GM18873 (cell line): ENCODE measurements around the gene ARPC4.

Experiments used
- ATAC-seq: cut with Tn5 transposase; IDR thresholded peaks from one replicate; pipeline ENCODE4 v1.9.1; 2021; ENCODE audit warnings: mild to moderate bottlenecking, moderate library complexity, moderate number of reproducible peaks; ENCODE audit not compliant: unreplicated experiment, low FRiP score

ARPC4 gene

DNA sequence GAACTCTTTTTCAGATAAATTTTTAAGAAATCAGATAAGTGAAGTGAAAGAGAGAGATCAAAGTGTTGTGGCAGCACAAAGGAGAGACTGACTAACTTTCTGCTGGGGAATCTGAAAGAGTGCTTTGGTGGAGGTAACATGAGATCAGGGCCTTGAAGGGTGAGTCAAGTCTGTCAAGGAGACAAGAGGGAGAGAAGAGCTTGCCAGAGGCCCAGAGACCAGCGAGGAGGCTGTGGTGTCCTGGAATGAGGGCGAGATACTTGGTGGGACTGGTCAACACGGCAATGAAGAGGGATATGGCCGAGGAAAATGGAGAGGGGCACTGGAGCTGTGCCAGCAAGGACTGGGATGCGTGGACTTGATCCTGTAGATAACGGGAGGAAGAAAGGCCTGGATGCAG lies 5.2 kb upstream of the ARPC4 start:
- no peak for ATAC-seq

DNA sequence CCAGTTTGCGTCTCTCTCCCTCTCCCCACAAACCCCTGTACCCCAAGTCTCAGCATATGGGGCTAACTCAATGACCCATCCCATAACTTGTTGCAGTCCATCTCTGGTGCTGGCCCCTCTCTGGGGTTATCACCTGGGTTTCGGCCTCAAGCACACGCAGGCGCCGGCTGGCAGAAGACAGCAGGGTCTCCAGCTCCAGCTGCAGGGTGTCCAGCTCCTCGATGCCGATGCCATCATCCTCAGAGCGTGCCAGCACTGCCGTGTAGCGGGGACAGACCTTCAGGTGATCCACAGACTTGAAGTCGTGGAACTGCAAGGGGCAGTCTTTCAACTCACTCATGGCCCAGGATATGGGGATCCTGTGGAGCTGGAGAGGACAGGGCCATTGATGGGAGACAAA lies 1.8 kb upstream of the ARPC4 start:
- ATAC-seq, result no peak

DNA sequence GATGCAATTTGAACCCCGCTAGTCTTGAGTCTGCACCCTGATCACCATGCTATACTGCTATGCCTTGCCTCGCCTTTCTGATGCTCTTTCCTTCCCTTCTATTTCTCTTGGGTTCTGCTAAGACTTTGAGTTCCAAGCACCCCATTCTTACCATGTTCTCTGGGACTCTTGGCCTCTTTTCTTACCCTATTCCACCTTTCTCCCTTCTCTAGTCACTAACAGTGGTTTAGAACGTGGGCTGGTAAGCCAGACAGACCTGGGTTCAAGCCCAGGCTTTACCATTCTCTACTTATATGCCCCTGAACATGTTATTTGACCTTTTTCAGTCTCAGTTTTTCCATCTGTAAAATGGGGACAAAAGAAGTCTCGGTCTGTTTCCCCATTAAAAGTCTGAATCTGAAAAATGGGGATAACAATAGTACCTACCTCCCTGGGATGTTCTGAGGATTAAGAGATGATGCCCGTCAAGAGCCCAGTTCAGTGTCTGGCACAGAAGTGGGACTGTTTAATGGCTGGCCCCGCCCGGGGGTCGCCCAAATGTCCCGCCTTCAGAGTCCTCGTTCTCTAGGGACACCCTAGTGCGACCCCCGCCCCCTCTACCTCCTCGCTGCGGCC lies 985 bp upstream of the ARPC4 start:
- ATAC-seq, result no peak

DNA sequence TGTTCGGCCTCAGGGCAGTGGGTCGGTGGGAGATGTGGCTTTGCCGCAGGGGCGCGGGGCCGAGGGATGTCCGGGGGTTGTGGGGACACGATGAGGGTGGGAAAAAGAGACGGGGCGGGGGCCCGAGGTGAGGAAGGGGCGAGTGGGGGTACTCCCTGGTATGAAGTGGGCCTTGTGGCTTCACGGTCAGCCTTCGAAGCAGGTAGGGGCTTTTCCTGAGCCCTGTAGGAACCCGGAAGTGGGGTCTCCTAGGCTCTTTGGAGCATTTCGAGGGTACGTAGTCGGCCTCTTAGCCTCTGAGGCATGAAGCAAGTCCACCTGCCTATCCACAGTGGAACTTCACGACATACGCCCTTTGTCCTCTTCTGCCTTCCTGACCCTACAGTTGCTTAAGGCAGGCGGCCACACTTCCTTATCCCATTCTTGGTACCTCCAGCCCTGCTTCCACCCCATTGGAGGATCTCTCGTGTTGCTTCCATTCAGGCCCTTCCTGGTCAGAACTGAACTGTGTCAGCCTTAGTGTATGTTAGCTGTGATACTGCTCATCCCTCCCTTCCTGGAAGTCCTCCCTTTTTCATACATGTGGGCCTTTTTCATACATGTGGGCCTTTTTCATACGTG lies 389 bp downstream of the ARPC4 start:
- no peak for ATAC-seq

DNA sequence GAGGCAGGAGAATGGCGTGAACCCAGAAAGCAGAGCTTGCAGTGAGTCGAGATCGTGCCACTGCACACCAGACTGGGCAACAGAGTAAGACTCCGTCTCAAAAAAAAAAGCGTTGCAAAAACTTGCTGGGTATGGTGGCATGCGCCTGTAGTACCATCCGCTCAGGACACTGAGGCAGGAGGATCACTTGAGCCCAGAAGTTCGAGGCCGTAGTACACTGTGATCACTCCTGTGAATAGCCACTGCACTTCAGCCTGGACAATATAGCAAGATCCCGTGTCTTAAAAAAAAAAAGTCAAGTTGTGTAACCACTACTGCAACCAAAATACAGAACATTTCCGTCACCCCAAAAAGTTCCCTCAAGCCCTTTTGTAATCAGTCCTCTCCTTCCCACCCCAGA lies 1.5 kb downstream of the ARPC4 start:
- ATAC-seq, result no peak

DNA sequence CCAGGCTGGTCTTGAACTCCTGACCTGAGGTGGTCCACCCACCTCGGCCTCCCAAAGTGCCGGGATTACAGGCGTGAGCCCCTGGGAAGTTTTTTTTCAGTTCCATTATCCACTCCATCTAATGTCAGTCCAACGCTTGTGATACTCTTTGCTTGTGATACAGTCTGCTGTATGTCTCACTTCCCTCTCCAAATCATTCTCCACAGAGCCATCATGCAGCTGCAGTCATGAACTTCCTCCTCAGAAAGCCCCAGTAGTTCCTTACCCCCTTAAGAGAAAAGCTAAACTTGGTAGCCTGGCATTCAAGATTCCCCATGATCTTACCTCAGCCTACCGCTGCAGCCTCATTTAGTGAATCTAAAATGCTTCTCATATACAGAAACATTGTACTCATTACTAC lies 2.3 kb downstream of the ARPC4 start:
- ATAC-seq, result no peak

DNA sequence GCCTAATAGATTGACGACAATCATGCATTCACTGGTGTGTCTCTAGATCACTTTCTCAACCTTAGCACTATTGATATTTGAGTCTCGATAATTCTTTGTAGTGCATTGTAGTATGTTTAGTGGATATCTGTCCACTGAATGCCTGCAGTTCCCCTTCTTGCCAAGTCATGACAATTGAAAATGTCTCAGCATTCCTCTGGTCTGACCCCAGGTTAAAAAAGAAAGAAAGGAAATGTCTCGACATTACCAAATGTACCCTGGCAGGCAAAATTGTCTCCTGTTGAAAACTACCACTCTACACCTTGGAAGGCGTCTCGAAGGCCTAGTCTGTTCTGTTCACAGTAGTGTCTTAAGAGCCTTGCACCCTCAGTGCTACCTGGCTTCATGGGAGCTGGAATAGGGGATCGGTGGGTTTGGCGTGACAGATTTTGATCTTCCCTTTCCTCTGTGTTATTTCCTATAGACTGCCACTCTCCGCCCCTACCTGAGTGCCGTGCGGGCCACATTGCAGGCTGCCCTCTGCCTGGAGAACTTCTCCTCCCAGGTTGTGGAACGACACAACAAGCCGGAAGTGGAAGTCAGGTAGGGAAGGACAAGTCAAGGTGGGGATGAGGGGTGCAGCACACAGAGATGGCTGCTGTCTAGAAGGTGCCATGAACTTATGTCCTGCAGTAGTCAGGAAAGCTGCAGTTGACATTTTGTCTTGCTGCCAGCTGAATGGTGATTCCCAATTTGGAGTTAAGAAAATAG lies 4.5 kb downstream of the ARPC4 start:
- ATAC-seq, result no peak

DNA sequence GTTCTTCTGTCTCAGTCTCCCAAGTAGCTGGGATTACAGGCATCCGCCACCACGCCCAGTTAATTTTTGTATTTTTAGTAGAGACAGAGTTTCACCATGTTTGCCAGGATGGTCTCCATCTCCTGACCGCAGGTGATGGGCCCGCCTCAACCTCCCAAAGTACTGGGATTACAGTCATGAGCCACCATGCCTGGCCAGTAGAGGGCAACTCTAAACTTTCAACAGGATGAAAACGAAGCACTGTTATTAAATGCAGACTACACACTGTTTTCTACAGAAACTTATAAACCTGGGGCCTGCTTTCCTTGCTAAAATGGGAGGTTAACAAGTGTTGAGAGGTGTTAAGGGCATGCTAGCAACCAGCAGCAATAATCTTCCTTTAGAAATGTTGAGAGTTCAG lies 7.6 kb downstream of the ARPC4 start:
- no peak for ATAC-seq

DNA sequence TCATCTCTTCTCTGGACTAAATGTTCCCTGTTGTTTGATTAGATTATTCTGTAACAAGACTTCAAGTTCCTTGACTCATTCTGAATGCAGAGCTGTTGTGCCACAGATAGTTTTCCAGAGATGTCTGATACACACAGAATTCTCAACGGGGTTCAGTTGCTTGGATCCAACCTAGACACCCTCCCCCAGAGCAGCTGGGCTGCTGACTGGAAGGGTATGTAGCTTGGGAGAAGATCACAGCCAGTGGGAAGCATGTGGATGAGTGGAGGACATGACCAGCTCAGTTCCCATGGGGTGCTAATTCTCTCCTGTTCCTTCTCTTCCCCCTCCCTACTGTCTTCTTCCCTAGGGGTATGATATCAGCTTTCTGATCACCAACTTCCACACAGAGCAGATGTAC lies 10.6 kb downstream of the ARPC4 start:
- ATAC-seq, result no peak

DNA sequence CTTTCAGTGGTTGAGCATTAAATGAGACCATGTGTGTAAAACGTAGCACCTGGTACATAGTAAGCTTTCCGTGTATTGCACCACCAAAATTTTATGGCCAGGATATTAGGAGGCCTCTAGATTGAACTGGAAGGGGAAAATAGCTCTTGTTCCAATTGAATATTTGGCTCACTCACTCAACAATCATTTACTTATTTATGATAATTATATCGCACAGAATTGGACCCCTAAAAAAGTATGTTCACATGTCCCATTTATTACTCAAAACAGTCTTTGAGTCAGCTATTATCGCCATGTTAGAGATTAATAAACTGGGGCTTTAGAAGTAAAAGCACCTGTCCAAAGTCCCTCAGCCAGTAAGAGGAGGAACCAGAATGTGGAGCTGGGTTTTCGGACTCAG lies 12.1 kb downstream of the ARPC4 start:
- ATAC-seq, result no peak

DNA sequence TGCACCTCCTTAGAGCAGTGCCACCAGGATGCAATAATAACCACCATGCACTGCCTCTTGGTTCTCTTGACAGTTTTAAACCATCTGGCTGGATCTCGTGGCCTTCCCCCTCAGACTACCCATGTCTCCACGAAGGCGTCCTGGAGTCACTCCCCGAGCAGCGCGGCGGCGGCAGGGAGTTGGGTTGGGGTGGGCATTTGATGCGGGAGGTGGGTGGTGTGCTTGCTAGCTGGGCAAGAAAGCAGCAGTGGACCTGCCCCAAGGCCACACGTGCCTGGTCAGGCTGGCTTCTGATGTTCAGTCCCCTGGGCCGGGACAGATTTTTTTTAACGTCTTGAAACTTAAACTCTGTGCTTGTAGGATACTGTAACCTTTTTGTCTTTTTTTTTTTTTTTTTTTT lies 13.3 kb downstream of the ARPC4 start:
- ATAC-seq, result no peak

DNA sequence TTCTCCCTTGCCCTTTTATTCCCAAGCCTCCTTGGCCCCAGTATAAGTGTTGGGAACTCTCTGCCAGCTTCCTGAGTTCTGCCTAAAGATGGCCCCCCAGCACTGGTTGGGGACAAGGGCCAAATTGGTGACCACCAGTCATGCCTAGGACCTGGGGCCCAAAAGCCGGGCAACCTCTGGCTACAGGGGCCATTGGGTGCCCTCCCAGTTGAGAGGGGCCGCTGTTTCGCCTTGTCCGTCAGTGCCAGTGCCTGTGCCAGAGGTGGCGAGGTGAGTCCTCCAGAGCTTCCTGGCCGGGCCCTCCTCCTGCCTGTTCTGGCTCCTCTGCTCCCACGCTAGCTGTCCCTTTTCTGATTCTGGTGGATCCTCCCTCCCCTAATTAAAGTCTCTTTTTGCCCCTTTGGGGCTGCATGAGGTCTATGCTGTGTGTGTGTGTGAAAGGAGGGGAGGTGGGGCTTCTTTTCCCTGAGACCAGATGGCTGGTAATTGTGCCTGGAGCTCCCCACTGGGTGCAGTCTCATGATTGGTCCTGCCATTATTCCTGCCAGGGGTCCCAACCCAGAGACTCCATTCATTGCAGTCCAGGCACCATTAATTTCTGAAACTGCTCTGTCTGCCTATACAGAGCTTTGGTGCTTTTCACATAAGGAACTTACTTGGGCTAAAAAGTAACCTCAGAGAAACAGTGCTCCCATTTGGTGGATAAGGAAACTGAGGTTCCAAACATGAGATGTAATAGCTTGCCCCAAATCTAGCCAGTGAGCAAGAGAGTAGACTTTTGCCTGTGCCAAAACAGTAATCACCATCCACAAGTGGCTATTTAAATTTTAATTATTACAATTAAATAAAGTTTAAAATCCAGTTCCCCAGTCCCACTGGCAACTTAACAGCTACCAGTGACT lies 14.1 kb downstream of the ARPC4 start:
- ATAC-seq, result no peak

DNA sequence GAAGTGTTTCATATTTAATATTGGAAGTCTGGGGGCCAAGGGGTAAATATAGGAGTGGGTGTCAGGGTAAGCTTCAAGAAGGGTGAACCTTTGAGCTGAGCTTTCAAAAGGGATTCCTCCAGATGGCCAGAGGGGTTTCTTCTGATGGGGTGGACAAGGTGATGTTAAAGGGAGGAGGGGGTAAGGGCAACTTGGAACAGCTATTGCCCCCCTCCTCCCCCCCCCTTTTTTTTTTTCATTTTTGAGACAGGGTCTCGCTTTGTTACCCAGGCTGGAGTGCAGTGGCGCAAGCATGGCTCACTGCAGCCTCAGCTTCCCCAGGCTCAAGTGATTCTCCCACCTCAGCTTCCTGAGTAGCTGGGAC lies 15.1 kb downstream of the ARPC4 start:
- ATAC-seq, result no peak

DNA sequence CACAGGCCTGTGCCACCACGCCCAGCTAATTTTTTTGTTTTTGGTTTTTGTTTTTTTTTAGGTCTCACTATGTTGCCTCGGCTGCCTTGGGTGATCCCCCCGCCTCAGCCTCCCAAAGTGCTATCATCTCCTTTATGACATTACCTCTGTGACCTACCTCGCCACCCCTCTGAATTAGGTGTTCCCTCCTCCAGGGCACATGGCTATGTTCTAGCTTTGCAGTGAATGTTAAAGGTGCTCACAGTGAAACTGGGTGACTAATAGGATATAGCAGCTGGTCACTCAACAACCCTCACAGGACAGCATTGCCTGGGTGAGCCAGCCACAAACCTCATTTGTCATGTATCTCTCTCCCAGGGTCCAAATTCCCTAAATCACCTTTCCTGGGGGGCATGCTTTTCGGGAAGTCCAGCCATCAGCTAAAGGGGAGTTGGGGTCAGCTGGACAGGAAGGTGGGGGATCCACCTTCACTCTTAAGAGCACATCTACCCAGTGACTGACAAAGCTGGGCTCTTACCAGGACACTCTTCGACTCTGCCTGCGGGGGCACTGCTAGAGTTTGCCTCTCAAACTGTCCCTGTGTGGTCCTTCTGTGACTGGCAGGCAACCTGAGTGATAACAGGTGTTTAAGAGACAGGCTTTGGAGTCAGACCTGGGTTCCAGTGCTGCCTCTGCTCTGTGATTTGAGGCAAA lies 15.6 kb downstream of the ARPC4 start:
- ATAC-seq, result no peak

DNA sequence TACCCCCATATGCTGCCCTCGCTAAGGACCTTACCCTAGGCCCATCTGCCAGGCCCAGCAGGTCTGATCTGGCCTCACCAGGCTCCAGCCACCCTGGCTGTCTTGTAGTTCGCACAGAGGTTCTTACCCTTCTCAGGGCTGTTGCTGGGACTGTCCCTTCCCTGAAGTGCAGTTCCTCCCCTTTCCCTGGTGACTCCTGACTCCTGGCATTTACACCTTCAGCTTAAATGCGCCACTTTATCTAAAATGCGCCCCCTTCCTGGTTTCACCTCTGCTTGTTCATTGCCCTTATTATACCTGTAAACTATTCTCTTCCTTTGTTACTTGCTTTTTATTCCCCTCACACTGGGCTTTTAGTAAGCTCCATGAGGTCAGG lies 16.3 kb downstream of the ARPC4 start:
- ATAC-seq, result no peak

DNA sequence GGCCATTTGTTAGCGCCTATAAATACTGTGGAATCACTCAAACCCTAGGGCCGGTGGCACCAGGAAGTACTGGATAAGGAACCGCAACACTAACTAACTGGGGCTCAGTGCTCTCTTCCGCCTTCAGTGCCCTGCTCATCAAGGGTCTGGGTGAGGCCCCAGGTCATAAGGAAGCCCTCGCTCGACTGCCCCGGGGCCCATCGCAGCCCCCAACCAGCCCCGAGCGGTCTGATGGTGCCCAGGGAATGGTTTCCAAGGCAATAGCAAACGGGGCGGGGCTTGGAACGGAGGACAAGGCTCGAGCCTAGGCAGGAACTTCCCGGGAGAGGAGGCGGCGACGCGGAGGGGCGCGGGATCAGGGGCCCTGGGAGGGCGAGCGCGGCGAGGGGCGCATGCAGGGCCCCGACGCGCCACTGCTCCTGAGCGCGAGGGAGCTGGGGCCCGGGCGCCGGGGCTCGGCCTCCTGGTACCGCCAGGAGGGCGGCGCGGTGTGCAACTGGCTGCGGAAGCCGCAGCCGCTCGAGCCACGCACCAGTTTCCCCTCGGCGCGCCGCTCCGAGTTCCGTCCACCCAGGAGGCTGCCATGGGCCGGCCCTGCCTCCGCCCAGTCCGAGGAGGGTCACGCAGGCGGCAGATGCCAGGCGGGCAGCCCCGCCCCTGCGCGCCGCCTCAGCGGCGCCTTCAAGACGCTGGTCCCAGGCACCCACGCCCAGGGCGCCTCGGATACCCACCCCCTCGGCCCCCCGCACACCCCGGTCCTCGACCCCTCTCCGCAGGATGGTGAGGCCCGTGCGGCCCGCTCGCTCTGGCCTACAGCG lies 16.9 kb downstream of the ARPC4 start, which contains the start of gene TTLL3:
Gene TTLL3, plus strand, starts transcription at position 648 of the 818 bp plus-strand sequence. CDS start 400 bp downstream, outside the sequence.
- ATAC-seq, result peak; percentile 49

DNA sequence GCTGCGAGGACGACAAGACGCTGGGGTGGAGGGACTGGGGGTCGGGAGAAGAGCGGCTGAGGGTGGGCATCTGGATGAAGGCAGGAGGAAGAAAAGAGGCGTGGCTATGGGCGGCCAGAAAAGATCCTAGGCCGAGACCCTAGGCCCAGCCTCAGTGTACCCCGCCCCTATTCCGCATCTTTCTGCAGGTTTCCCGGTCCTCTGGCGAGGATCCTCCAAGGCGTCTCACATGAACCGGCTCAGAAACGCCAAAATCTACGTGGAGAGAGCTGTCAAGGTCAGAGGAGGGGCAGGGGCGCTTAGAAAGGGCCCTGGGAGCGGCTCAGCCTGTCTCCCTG lies 17.5 kb downstream of the ARPC4 start:
- no peak for ATAC-seq

DNA sequence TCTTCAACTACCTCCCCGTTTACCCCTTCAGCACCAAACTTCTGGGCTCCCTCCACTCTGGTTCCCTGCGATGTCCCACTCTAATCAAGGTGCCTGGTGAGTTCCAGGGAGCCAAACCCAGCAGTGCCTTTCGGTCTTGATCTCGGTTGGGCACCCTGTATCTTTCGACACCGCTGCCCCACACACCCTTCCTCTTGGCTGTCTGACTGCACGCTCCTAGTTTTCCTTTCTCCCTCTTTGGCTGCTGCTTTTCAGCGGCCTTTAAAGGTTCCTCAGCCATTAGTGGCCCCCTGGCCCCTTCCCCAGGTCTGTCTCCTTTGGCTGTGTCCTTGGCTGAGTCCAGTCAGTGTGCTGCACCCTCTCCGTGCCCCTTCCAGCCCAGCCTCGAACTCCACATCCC lies 18.0 kb downstream of the ARPC4 start:
- no peak for ATAC-seq

DNA sequence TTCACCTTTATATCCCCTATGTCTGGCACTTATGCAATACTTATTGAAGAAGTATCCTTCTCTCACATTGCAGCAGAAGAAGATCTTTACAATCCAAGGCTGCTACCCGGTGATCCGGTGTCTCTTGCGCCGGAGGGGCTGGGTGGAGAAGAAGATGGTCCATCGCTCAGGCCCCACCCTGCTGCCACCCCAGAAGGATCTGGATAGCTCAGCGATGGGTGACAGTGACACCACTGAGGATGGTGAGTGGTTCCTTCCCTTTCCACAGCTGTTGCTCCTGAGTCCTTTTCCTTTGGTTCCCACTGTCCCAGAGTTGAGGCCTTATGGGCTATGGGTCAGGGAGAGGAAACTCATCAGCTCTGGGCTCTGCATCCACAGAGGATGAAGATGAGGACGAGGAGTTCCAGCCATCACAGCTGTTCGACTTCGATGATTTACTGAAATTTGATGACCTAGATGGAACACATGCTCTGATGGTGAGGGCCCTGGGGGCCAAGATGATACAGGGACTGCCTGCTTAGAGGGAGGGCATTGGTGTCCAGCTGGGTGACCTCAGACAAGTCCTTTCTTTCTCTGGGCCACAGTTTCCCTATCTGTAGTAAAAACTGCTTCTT lies 20.1 kb downstream of the ARPC4 start:
- ATAC-seq, result no peak
